Measurements from ENCODE around the gene TPPP3.
"Not testable (repeated sequence)": the region's sequence is repeated elsewhere in the genome, so short reads cannot be mapped to it uniquely, and the experiment has no call there.

The TPPP3 gene

GRCh38 chr16:67388591-67388990, 4.7 kb downstream of the TPPP3 start:
- DNase-seq = no peak

DNA sequence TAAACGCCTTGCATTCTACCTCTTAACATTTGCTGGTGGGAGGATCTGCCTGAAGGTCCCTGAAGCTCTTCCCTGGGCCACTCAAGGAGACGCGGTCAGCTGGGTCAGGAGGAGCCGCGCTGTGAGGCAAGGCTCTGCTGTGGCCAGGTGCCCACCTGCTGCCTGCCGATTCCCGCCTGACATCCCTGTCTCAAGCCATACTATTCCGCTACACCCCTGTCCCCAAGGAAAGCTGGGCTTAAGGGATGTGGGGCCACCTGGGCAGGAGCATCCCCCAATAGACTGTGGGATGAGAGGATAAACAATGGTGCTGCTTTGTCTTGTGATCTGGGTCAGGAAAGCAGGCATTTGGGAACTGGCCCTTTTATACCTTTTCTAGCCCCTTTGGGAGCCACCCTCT, 5.1 kb downstream of the TPPP3 start:
- DNase-seq = no peak

DNA sequence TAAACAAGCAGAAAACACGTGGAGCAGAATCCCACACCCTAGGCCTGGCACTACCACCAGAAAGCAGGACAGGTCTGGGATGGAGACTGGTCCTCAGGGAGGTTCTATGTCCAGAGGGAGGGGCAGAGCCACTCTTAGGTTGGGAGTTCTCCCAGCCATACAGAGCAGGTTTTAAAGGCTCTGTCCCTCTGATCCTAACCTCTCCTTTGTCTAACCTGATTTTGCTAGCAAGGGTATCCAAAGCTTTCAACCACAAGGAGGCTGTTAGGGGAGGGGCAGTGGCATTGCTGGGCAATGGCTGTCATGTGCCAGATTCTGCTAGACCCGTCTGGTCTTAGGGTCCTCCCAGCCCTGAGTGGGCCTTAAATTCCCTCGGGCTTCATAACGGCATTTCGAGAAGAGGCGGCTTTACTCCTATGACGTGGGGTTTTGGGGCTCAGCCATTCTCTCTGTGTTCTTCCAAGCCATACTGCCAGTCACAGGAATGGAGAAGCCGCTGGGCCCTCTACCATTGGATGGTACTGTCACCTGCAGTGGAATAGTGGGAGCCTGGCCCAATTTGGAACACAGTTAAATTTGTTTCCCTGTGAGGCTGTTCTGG, 5.7 kb downstream of the TPPP3 start:
- DNase-seq = no peak

GRCh38 chr16:67386861-67387455, 6.3 kb downstream of the TPPP3 start:
- DNase-seq = no peak

DNA sequence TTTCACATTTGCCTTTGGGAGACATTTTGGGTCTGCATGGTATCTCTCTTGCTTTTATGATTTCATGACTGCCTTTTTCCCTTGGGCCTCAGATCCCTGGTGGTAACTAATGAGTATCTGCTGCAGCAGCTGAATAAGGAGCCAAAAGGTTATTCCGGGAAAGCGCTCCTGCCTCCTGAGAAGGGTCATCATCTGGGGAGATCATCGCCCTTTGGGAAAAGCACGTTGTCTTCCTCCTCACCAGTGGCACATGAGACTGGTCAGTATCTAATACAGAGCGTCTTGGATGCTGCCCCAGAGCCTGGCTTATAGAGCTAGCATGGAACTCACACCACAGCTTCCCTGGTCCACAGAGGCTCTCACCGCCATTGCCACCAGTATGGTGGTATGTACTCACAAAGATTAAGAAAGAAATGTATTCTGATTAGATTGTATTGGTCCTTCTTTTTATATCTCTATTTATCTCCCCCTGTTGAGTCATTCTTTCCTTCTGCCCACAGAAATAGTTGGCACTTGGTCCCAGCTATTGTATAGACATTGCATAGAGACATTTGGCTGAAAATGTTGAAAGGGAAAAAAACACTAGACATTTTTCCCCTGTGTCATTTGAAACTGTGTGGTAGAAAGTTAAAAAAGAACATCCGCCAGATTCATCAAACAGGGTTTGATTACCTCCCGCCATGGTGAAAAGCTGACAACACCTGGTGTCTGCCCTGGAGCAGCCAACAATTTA, 8.4 kb downstream of the TPPP3 start:
- DNase-seq = no peak

DNA sequence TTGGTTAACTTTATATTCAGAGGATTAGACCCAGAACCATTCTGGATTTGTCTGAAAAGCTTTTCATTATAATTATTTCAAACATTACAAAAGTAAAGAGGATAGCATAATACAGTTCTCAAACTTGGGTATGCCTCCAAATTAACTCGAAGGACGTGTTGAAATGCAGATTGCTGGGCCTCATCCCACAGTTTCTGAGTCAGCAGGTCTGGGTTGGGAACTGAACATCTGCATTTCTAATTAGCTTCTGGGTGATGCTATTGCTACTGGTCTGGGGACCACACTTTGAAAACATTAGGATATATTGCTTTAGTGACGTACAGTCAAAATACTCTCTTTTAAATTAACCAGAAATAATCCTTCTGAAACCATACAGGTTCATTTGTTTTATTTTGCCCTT, 10.0 kb downstream of the TPPP3 start:
- no peak for DNase-seq

DNA sequence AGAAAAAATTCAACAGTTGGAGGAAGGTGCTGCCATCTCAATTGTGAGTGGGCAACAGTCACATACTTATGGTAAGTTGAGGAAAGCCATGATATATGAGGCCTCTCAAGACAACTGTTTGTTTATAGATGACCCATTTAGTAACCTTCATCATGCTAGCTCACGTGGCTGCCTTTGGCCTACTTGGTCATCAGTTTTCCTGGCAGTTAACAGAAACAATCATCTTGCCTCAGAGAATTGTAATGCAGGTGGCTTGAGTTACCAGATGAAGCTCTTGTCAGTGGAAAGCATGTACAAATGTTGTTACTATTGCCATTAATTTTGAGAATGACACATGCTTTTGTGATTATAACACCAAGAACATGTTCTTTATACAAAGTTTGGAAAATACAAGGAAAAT, 14.7 kb downstream of the TPPP3 start:
- DNase-seq = no peak

DNA sequence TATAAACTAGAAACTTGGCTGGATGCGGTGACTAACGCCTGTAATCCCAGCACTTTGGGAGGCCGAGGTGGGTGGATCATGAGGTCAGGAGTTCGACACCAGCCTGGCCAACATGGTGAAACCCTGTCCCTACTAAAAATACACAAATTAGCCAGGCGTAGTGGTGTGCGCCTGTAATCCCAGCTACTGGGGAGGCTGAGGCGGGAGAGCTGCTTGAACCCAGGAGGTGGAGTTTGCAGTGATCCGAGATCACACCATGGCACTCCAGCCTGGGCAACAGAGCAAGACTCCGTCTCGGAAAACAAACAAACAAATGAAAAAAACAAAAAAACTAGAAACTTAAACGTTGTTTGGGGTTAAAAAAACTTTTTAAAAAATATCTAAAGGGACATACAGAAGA, 17.3 kb downstream of the TPPP3 start:
- DNase-seq = not testable (repeated sequence)

GRCh38 chr16:67372664-67373063, 20.6 kb downstream of the TPPP3 start:
- peak; percentile 28 for DNase-seq

GRCh38 chr16:67370661-67371060, 22.6 kb downstream of the TPPP3 start:
- no peak for DNase-seq

- DNase-seq = no peak
Measured at GRCh38 chr16:67364600-67365235, 28.6 kb downstream of the TPPP3 start.

DNA sequence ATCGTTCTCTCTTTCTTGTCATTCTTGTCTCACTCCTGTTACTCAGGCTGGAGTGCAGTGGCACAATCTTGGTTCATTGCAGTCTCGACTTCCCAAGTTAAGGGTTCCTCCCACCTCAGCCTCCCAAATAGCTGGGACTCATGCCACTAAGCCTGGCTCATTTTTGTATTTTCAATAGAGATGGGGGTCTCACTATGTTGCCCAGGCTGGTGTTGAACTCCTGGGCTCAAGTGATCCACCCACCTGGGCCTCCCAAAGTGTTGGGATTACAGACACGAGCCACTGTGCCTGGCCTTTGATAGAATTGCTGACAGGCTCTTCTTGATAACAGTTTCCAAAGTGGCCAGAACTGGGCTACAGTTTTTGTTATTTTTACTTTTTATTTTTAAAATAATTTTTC, 32.3 kb downstream of the TPPP3 start:
- no peak for DNase-seq

- not testable (repeated sequence) for DNase-seq
Measured at GRCh38 chr16:67359540-67360269, 33.6 kb downstream of the TPPP3 start.

- no peak for DNase-seq
Measured at GRCh38 chr16:67357561-67357960, 35.7 kb downstream of the TPPP3 start.

DNA sequence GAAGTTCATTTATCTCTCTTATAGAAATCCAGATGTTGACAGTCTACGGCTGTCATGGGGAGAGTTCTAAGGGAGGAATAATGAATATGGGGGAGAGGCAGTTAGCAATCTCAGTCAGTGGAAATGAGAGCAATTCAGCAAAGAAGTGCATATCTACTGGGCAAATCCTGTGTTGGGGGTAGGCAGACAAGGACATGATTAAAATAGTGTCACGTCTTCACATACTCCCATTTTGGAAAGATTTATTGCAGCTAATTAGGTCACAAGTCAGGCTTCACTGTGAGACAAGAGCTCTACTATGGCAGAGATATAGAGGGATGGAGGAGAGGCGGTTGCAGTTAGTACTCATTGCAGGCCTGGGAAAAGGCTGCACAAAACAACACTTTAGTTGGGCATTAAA, 36.9 kb downstream of the TPPP3 start:
- DNase-seq = no peak

- not testable (repeated sequence) for DNase-seq
Measured at GRCh38 chr16:67352463-67352862, 40.8 kb downstream of the TPPP3 start.

- DNase-seq = no peak
Measured at GRCh38 chr16:67350324-67350723, 43.0 kb downstream of the TPPP3 start.

- peak; percentile 34 for DNase-seq
Measured at GRCh38 chr16:67349172-67349571, 44.1 kb downstream of the TPPP3 start.

- no peak for DNase-seq
Measured at GRCh38 chr16:67346341-67346740, 47.0 kb downstream of the TPPP3 start.

DNA sequence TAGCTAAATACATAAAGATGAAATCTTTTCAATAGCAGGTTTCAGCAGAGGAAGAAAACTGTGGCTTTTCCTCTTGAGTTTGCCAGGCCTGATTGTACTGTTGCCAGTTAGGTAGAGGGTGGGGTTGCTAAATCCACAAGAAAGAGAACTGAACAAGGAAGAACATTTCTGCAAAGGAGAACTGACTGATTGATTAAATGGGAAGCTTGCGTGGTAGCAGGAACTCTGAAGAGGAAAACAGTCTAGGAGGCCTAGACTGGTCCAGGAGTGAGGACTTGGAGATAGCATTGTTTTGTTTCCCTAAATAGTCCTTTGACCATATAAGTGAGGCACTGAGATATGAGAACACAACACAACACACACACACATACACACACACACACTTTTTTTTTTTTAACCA, 47.9 kb downstream of the TPPP3 start:
- DNase-seq = no peak

- DNase-seq = no peak
Measured at GRCh38 chr16:67342616-67343015, 50.7 kb downstream of the TPPP3 start.

DNA sequence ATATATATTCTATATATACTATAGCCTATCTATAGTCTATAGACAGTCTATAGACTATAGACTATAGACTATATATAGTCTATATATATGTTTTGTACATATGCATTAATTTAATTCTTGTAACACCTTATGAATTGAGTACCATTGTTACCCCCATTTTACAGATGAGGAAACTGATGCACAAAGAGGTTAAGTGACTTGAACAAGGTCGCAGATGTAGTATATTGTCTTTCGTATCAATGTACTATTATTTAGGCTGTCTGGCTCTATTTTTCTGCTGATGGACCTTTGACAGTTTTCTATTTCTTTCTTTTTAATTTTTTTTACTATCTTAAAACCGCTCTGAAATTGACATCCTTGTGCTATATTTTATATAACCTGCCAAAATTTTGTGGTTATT, 52.0 kb downstream of the TPPP3 start:
- no peak for DNase-seq

Measured in fibroblast of skin of right quadriceps (primary cell).